SK-N-SH treated with all-trans-retinoic acid at 6 μM for 48 hours (cell line): ENCODE measurements around the gene PFKP.

Experiments
- ARNTL ChIP-seq: fragments of 450-650 bp; formaldehyde crosslinking; IDR thresholded peaks from 2 replicates; pipeline ENCODE4 v1.5.0; 2020; ENCODE audit warnings: low read depth, mild to moderate bottlenecking, moderate library complexity, borderline replicate concordance
- ESRRG ChIP-seq: fragments of 250-450 bp; sonication (Bioruptor Pico); IDR thresholded peaks from 2 replicates; pipeline ENCODE4 v1.6.1; 2021; ENCODE audit warnings: mild to moderate bottlenecking
- GLIS3 ChIP-seq: fragments of 250-450 bp; sonication (Bioruptor Pico); IDR thresholded peaks from 2 replicates; pipeline ENCODE4 v1.5.0; 2020; ENCODE audit warnings: mild to moderate bottlenecking, moderate library complexity
- OSR1 ChIP-seq: fragments of 250-450 bp; sonication (Bioruptor Pico); IDR thresholded peaks from 2 replicates; pipeline ENCODE4 v1.8.0; 2022; ENCODE audit warnings: moderate library complexity, mild to moderate bottlenecking, inconsistent platforms
- POU6F1 ChIP-seq: fragments of 250-450 bp; sonication (Bioruptor Pico); IDR thresholded peaks from 2 replicates; pipeline ENCODE4 v1.8.0; 2021; ENCODE audit warnings: low read depth, mild to moderate bottlenecking, moderate library complexity, borderline replicate concordance
- ZFP30 ChIP-seq: fragments of 450-650 bp; formaldehyde crosslinking; IDR thresholded peaks from 2 replicates; pipeline ENCODE4 v1.5.0; 2022; ENCODE audit warnings: mild to moderate bottlenecking, moderate library complexity
- ZNF565 ChIP-seq: fragments of 450-650 bp; formaldehyde crosslinking; conservative IDR thresholded peaks from 2 replicates; pipeline ENCODE4 v1.5.0; 2020; ENCODE audit warnings: low read depth, mild to moderate bottlenecking, moderate library complexity
- ZNF8 ChIP-seq: fragments of 450-650 bp; formaldehyde crosslinking; IDR thresholded peaks from 2 replicates; pipeline ENCODE4 v1.5.0; 2020; ENCODE audit warnings: mild to moderate bottlenecking, moderate library complexity
- TF ChIP-seq, protein P1 (sequence below): fragments of 250-450 bp; sonication (Bioruptor Pico); IDR thresholded peaks from 2 replicates; pipeline ENCODE4 v1.8.0; 2020; ENCODE audit warnings: mild to moderate bottlenecking, moderate library complexity, borderline replicate concordance
- TF ChIP-seq, protein P2 (sequence below): fragments of 250-450 bp; sonication (Bioruptor Pico); IDR thresholded peaks from 2 replicates; pipeline ENCODE4 v1.5.1; 2020; ENCODE audit warnings: low read depth, mild to moderate bottlenecking, moderate library complexity

- TF ChIP-seq ZNF565 (CRISPR knock-in tag) (no peak), GLIS3 (no peak), POU6F1 (no peak), ESRRG (no peak), OSR1 (CRISPR knock-in tag) (no peak), ZFP30 (CRISPR knock-in tag) (no peak), ARNTL (CRISPR knock-in tag) (no peak), ZNF8 (CRISPR knock-in tag) (no peak)
- TF ChIP-seq, protein P1, sequence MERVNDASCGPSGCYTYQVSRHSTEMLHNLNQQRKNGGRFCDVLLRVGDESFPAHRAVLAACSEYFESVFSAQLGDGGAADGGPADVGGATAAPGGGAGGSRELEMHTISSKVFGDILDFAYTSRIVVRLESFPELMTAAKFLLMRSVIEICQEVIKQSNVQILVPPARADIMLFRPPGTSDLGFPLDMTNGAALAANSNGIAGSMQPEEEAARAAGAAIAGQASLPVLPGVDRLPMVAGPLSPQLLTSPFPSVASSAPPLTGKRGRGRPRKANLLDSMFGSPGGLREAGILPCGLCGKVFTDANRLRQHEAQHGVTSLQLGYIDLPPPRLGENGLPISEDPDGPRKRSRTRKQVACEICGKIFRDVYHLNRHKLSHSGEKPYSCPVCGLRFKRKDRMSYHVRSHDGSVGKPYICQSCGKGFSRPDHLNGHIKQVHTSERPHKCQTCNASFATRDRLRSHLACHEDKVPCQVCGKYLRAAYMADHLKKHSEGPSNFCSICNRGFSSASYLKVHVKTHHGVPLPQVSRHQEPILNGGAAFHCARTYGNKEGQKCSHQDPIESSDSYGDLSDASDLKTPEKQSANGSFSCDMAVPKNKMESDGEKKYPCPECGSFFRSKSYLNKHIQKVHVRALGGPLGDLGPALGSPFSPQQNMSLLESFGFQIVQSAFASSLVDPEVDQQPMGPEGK (CRISPR knock-in tag) = no peak
- TF ChIP-seq, protein P2, sequence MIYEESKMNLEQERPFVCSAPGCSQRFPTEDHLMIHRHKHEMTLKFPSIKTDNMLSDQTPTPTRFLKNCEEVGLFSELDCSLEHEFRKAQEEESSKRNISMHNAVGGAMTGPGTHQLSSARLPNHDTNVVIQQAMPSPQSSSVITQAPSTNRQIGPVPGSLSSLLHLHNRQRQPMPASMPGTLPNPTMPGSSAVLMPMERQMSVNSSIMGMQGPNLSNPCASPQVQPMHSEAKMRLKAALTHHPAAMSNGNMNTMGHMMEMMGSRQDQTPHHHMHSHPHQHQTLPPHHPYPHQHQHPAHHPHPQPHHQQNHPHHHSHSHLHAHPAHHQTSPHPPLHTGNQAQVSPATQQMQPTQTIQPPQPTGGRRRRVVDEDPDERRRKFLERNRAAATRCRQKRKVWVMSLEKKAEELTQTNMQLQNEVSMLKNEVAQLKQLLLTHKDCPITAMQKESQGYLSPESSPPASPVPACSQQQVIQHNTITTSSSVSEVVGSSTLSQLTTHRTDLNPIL (CRISPR knock-in tag) = no peak
Measured at GRCh38 chr10:3136763-3137611, 69.6 kb downstream of the PFKP start.
